ENCODE results near the gene TFB2M. TPM values are rescaled to one million over a fixed set of nuclear protein-coding genes. Genes with fewer than 3 reads are reported as not detected.

Gene TFB2M
- polyA plus RNA-seq, 1 donor (not counting 4 experiments of a cell fraction or from before 2014, with no cell fraction given) = 28.6 TPM

GRCh38 chr1:246517391-246517790 lies 48.7 kb downstream of the TFB2M start:
- H3K79me2 ChIP-seq (ENCODE audit: control insufficient read depth, insufficient read depth, low read length) = no peaks in the 10 kb centered on the region
- TF ChIP-seq CTCF (optimal IDR thresholded peaks at IDR 0.05 in 1 of 3, IDR thresholded peaks at IDR 0.05 in 1 of 3, conservative IDR thresholded peaks at IDR 0.05 in 1 of 3; ENCODE audit: extremely low read depth in 1 of 3, insufficient read depth in 2 of 3, low read length in 3 of 3) (no peak), EZH2 (IDR thresholded peaks at IDR 0.05; ENCODE audit: low read length) (no peak)
- H2AFZ ChIP-seq (ENCODE audit: control insufficient read depth, low read length) = no peak overlapping the region
- no peaks in the 10 kb centered on the region for H4K20me1 ChIP-seq (ENCODE audit: control insufficient read depth, extremely low read depth, insufficient read depth, low read length)
- H3K9me3 ChIP-seq (ENCODE audit: control insufficient read depth, low read depth, low read length) = peaks cover 21% of the 10 kb centered on the region
- no peaks in the 10 kb centered on the region for H3K36me3 ChIP-seq (ENCODE audit: control insufficient read depth in 2 of 2, extremely low read depth in 1 of 2, insufficient read depth in 2 of 2, low read length in 2 of 2)
- H3K9me1 ChIP-seq (ENCODE audit: control insufficient read depth, extremely low read depth, insufficient read depth, low read length) = no peaks in the 10 kb centered on the region
- no peak overlapping the region for H3K4me2 ChIP-seq (ENCODE audit: control insufficient read depth, extremely low read depth, insufficient read depth, low read depth, low read length)
- no peaks in the 10 kb centered on the region for H3K4me1 ChIP-seq (ENCODE audit: control insufficient read depth, extremely low read depth, insufficient read depth, low read length)
- no peak overlapping the region for H3K27ac ChIP-seq (ENCODE audit: control insufficient read depth, insufficient read depth, low read length)
- FAIRE-seq (no peak), DNase-seq (ENCODE audit: low read depth, low spot score) (no peak)
- no peak overlapping the region for H3K4me3 ChIP-seq (ENCODE audit: control insufficient read depth in 2 of 3, extremely low read depth in 1 of 3, insufficient read depth in 2 of 3, low read depth in 1 of 3, low read length in 3 of 3)
- dilution Hi-C loops (cut with MboI; ENCODE audit: extremely low pct_ligation_motif_present, low sequenced_read_pairs) = no loop called here
- no peak overlapping the region for H3K9ac ChIP-seq (ENCODE audit: control insufficient read depth, extremely low read depth, insufficient read depth, low read length)
- H3K27me3 ChIP-seq (ENCODE audit: control insufficient read depth, extremely low read depth, insufficient read depth, low read length) = no peaks in the 10 kb centered on the region

GRCh38 chr1:246516126-246516525 lies 49.9 kb downstream of the TFB2M start:
- FAIRE-seq = no peak
- H3K4me2 ChIP-seq (ENCODE audit: control insufficient read depth, extremely low read depth, insufficient read depth, low read depth, low read length) = no peak overlapping the region

More at GRCh38 chr1:246516126-246516525, 49.9 kb downstream of the TFB2M start:
- H3K27me3 ChIP-seq (ENCODE audit: control insufficient read depth, extremely low read depth, insufficient read depth, low read length) = no peaks in the 10 kb centered on the region
- no peaks in the 10 kb centered on the region for H3K4me1 ChIP-seq (ENCODE audit: control insufficient read depth, extremely low read depth, insufficient read depth, low read length)
- no peak overlapping the region for H3K27ac ChIP-seq (ENCODE audit: control insufficient read depth, insufficient read depth, low read length)
- TF ChIP-seq EZH2 (IDR thresholded peaks at IDR 0.05; ENCODE audit: low read length) (no peak), CTCF (optimal IDR thresholded peaks at IDR 0.05 in 1 of 3, IDR thresholded peaks at IDR 0.05 in 1 of 3, conservative IDR thresholded peaks at IDR 0.05 in 1 of 3; ENCODE audit: extremely low read depth in 1 of 3, insufficient read depth in 2 of 3, low read length in 3 of 3) (no peak)
- DNase-seq (ENCODE audit: low read depth, low spot score) = no peak
- no peak overlapping the region for H2AFZ ChIP-seq (ENCODE audit: control insufficient read depth, low read length)
- no peak overlapping the region for H3K4me3 ChIP-seq (ENCODE audit: control insufficient read depth in 2 of 3, extremely low read depth in 1 of 3, insufficient read depth in 2 of 3, low read depth in 1 of 3, low read length in 3 of 3)
- no peaks in the 10 kb centered on the region for H4K20me1 ChIP-seq (ENCODE audit: control insufficient read depth, extremely low read depth, insufficient read depth, low read length)
- H3K9me3 ChIP-seq (ENCODE audit: control insufficient read depth, low read depth, low read length) = peaks cover 20% of the 10 kb centered on the region
- H3K9me1 ChIP-seq (ENCODE audit: control insufficient read depth, extremely low read depth, insufficient read depth, low read length) = no peaks in the 10 kb centered on the region
- H3K9ac ChIP-seq (ENCODE audit: control insufficient read depth, extremely low read depth, insufficient read depth, low read length) = no peak overlapping the region
- dilution Hi-C loops (cut with MboI; ENCODE audit: extremely low pct_ligation_motif_present, low sequenced_read_pairs) = no loop called here
- H3K79me2 ChIP-seq (ENCODE audit: control insufficient read depth, insufficient read depth, low read length) = no peaks in the 10 kb centered on the region
- no peaks in the 10 kb centered on the region for H3K36me3 ChIP-seq (ENCODE audit: control insufficient read depth in 2 of 2, extremely low read depth in 1 of 2, insufficient read depth in 2 of 2, low read length in 2 of 2)
